ENCODE results near the gene CDC42EP4. TPM values are rescaled to one million over a fixed set of nuclear protein-coding genes. Genes with fewer than 3 reads are reported as not detected.

Gene CDC42EP4
- total and polyA plus RNA-seq, 5 experiments from 2014 or later, result 0.21 to 0.96 (median 0.50) TPM; not detected in 2

- Mint-ChIP-seq H3K27ac (peak overlapping the region in 1 of 10 donors; percentile 46), H3K36me3 (no peaks in the 10 kb centered on the region), H3K27me3 (peaks cover 0 to 24% (median 5%) of the 10 kb centered on the region in 5 donors), H3K4me1 (peaks cover 7 to 14% (median 10%) of the 10 kb centered on the region in 4 donors), H3K9me3 (no peaks in the 10 kb centered on the region), H3K4me3 (no peak overlapping the region)
- no peak for DNase-seq
- ATAC-seq, result no peak
- POLR2A ChIA-PET, result interaction anchor here (1.0 kb wide), 1 partner anchor 54 kb away, joined by 3 read pairs; a partner anchor contains a TSS
These were observed 25.6 kb downstream of the CDC42EP4 start for GRCh38 chr17:73285916-73286862.

- Mint-ChIP-seq H3K36me3 (no peaks in the 10 kb centered on the region), H3K9me3 (no peaks in the 10 kb centered on the region), H3K4me1 (peaks cover 3 to 8% (median 4%) of the 10 kb centered on the region in 4 donors), H3K4me3 (no peak overlapping the region), H3K27ac (no peak overlapping the region), H3K27me3 (peaks cover 0 to 24% (median 5%) of the 10 kb centered on the region in 5 donors)
- POLR2A ChIA-PET, result no interaction called here
- DNase-seq (no peak), ATAC-seq (no peak)
These were observed 26.2 kb downstream of the CDC42EP4 start for GRCh38 chr17:73285603-73285908.

- no peak for ATAC-seq
- Mint-ChIP-seq H3K36me3 (no peaks in the 10 kb centered on the region), H3K27me3 (peaks cover 0 to 19% (median 5%) of the 10 kb centered on the region in 5 donors), H3K4me3 (no peak overlapping the region), H3K27ac (no peak overlapping the region), H3K4me1 (peaks cover 0 to 3% (median 0%) of the 10 kb centered on the region in 4 donors), H3K9me3 (no peaks in the 10 kb centered on the region)
- POLR2A ChIA-PET, result no interaction called here
- no peak for DNase-seq
These were observed 26.7 kb downstream of the CDC42EP4 start for GRCh38 chr17:73284906-73285602.

- peaks cover 0 to 12% (median 5%) of the 10 kb centered on the region in 5 donors for H3K27me3 Mint-ChIP-seq
- no peaks in the 10 kb centered on the region for H3K9me3 Mint-ChIP-seq
- POLR2A ChIA-PET, result no interaction called here
- no peak overlapping the region for H3K4me3 Mint-ChIP-seq
- H3K27ac Mint-ChIP-seq, result no peak overlapping the region
- DNase-seq, result no peak
- no peaks in the 10 kb centered on the region for H3K36me3 Mint-ChIP-seq
- H3K4me1 Mint-ChIP-seq, result peaks cover 0 to 3% (median 0%) of the 10 kb centered on the region in 4 donors
- ATAC-seq, result no peak
These were observed 27.4 kb downstream of the CDC42EP4 start for GRCh38 chr17:73284354-73284753.

GRCh38 chr17:73283841-73284282 lies 27.9 kb downstream of the CDC42EP4 start:
- ATAC-seq, result no peak
- Mint-ChIP-seq H3K27me3 (peaks cover 0 to 10% (median 5%) of the 10 kb centered on the region in 5 donors), H3K27ac (no peak overlapping the region), H3K4me3 (no peak overlapping the region), H3K36me3 (peaks cover 0 to 2% (median 0%) of the 10 kb centered on the region in 3 donors), H3K4me1 (no peaks in the 10 kb centered on the region), H3K9me3 (no peaks in the 10 kb centered on the region)
- POLR2A ChIA-PET, result no interaction called here
- no peak for DNase-seq

GRCh38 chr17:73283250-73283649 lies 28.6 kb downstream of the CDC42EP4 start:
- no peak for DNase-seq
- no peaks in the 10 kb centered on the region for H3K9me3 Mint-ChIP-seq
- no peak overlapping the region for H3K4me3 Mint-ChIP-seq
- peaks cover 0 to 2% (median 0%) of the 10 kb centered on the region in 3 donors for H3K36me3 Mint-ChIP-seq
- no peak overlapping the region for H3K27ac Mint-ChIP-seq
- POLR2A ChIA-PET, result no interaction called here
- H3K27me3 Mint-ChIP-seq, result peaks cover 0 to 8% (median 3%) of the 10 kb centered on the region in 5 donors
- H3K4me1 Mint-ChIP-seq, result no peaks in the 10 kb centered on the region
- ATAC-seq, result no peak

- H3K27ac Mint-ChIP-seq, result no peak overlapping the region
- H3K36me3 Mint-ChIP-seq, result peaks cover 0 to 2% (median 0%) of the 10 kb centered on the region in 3 donors
- H3K4me1 Mint-ChIP-seq, result no peaks in the 10 kb centered on the region
- no peak overlapping the region for H3K4me3 Mint-ChIP-seq
- POLR2A ChIA-PET, result no interaction called here
- H3K27me3 Mint-ChIP-seq, result peaks cover 0 to 8% (median 2%) of the 10 kb centered on the region in 5 donors
- no peaks in the 10 kb centered on the region for H3K9me3 Mint-ChIP-seq
- ATAC-seq (no peak), DNase-seq (no peak)
These were observed 29.2 kb downstream of the CDC42EP4 start for GRCh38 chr17:73282629-73283028.

- POLR2A ChIA-PET, result no interaction called here
- Mint-ChIP-seq H3K36me3 (peaks cover 0 to 2% (median 0%) of the 10 kb centered on the region in 3 donors), H3K4me3 (no peak overlapping the region), H3K27ac (no peak overlapping the region), H3K27me3 (peaks cover 0 to 7% (median 2%) of the 10 kb centered on the region in 5 donors), H3K4me1 (no peaks in the 10 kb centered on the region), H3K9me3 (no peaks in the 10 kb centered on the region)
- ATAC-seq, result no peak
- DNase-seq, result no peak
These were observed 29.9 kb downstream of the CDC42EP4 start for GRCh38 chr17:73281928-73282327.

GRCh38 chr17:73280191-73280590 lies 31.6 kb downstream of the CDC42EP4 start:
- H3K27ac Mint-ChIP-seq, result no peak overlapping the region
- no peaks in the 10 kb centered on the region for H3K9me3 Mint-ChIP-seq
- H3K4me1 Mint-ChIP-seq, result no peaks in the 10 kb centered on the region
- peaks cover 0 to 2% (median 0%) of the 10 kb centered on the region in 5 donors for H3K27me3 Mint-ChIP-seq
- H3K4me3 Mint-ChIP-seq, result no peak overlapping the region
- POLR2A ChIA-PET, result no interaction called here
- ATAC-seq (no peak), DNase-seq (no peak)
- peaks cover 0 to 2% (median 0%) of the 10 kb centered on the region in 3 donors for H3K36me3 Mint-ChIP-seq

GRCh38 chr17:73279704-73280103 lies 32.1 kb downstream of the CDC42EP4 start:
- POLR2A ChIA-PET, result no interaction called here
- H3K9me3 Mint-ChIP-seq, result no peaks in the 10 kb centered on the region
- H3K27me3 Mint-ChIP-seq, result peaks cover 0 to 2% (median 0%) of the 10 kb centered on the region in 5 donors
- no peak for ATAC-seq
- no peak overlapping the region for H3K4me3 Mint-ChIP-seq
- H3K4me1 Mint-ChIP-seq, result no peaks in the 10 kb centered on the region
- H3K27ac Mint-ChIP-seq, result no peak overlapping the region
- DNase-seq, result no peak
- peaks cover 0 to 2% (median 0%) of the 10 kb centered on the region in 3 donors for H3K36me3 Mint-ChIP-seq

GRCh38 chr17:73278465-73279453 lies 33.0 kb downstream of the CDC42EP4 start:
- Mint-ChIP-seq H3K4me3 (no peak overlapping the region), H3K9me3 (no peaks in the 10 kb centered on the region), H3K4me1 (no peaks in the 10 kb centered on the region), H3K27me3 (peaks cover 0 to 4% (median 0%) of the 10 kb centered on the region in 5 donors), H3K36me3 (peaks cover 0 to 2% (median 0%) of the 10 kb centered on the region in 3 donors), H3K27ac (no peak overlapping the region)
- DNase-seq, result no peak
- no peak for ATAC-seq
- POLR2A ChIA-PET, result no interaction called here

GRCh38 chr17:73278049-73278464 lies 33.7 kb downstream of the CDC42EP4 start:
- H3K9me3 Mint-ChIP-seq, result no peaks in the 10 kb centered on the region
- H3K27me3 Mint-ChIP-seq, result peaks cover 0 to 4% (median 0%) of the 10 kb centered on the region in 5 donors
- no peak for DNase-seq
- H3K36me3 Mint-ChIP-seq, result peaks cover 0 to 2% (median 0%) of the 10 kb centered on the region in 3 donors
- no peak overlapping the region for H3K4me3 Mint-ChIP-seq
- H3K27ac Mint-ChIP-seq, result no peak overlapping the region
- no peak for ATAC-seq
- POLR2A ChIA-PET, result no interaction called here
- no peaks in the 10 kb centered on the region for H3K4me1 Mint-ChIP-seq

Data from naive thymus-derived CD8-positive, alpha-beta T cell (primary cell).